Choroid plexus epithelial cell (primary cell): ENCODE data around the gene AP3S1.

Experiments used
- DNase-seq: peaks from one replicate; pipeline ENCODE4 v3.0.0-alpha.2; 2010; ENCODE audit warnings: low read depth
- H3K4me3 ChIP-seq: 2 replicates; pipeline ENCODE4 v1.5.1; 2011; ENCODE audit warnings: low read depth, mild to moderate bottlenecking, control low read depth, low read length, moderate library complexity
- TF ChIP-seq, protein P1 (sequence below): conservative IDR thresholded peaks from 2 replicates; pipeline ENCODE4 v1.5.1; 2011; ENCODE audit warnings: low read depth, mild to moderate bottlenecking, control low read depth, inconsistent platforms, low read length, moderate library complexity

The AP3S1 gene

DNA sequence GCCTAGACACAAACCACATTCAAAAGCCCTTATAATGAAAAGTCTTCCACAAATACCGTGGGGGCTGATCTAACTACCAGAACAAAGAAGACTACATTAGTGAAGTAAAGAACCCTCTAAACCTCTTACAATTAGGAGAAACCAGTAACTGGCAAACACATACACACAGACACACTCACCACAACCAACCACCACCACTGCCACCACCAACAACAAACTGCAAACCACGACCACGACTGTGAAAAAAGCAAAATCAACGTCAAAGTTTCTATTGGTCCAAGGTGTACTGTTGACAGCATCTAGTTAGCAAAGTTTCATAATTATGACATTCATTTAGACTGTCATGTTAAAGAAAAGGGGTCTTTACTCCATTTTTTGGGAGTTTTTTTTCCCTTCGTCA lies 28.0 kb upstream of the AP3S1 start:
- no peak overlapping the region for H3K4me3 ChIP-seq
- no peak for DNase-seq
- TF ChIP-seq, protein P1, sequence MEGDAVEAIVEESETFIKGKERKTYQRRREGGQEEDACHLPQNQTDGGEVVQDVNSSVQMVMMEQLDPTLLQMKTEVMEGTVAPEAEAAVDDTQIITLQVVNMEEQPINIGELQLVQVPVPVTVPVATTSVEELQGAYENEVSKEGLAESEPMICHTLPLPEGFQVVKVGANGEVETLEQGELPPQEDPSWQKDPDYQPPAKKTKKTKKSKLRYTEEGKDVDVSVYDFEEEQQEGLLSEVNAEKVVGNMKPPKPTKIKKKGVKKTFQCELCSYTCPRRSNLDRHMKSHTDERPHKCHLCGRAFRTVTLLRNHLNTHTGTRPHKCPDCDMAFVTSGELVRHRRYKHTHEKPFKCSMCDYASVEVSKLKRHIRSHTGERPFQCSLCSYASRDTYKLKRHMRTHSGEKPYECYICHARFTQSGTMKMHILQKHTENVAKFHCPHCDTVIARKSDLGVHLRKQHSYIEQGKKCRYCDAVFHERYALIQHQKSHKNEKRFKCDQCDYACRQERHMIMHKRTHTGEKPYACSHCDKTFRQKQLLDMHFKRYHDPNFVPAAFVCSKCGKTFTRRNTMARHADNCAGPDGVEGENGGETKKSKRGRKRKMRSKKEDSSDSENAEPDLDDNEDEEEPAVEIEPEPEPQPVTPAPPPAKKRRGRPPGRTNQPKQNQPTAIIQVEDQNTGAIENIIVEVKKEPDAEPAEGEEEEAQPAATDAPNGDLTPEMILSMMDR: no peak

DNA sequence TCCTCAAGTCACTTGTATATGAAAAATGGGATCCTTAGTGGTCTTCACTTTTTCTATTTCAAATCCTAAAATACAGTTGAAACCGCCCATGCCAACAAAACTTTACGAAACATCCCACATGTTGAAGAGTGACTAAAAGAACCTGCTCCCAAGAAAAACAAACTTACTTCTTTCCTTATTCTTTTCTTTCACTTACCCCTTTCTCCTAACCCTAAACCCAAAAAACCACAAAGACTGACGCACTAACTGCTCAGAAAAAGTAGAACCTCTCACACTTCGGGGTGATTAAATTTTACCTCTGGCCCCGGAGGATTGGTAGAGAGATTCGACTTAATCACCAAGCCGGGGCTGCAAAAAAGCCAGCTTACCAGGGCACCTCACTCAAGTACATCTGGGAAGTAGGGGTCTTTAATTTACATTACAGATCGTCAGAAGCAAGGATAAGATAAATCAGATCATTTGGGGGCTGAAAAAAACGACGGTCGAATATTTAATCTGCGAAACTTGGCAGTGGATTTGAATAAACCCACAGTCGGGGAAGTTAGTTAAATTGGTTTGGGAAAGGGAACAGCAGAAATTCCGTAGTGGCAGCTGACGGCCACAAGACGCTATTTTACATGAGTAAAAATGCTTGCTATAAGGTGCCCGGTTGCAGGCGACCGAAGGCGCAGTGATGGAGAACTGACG lies 26.6 kb upstream of the AP3S1 start:
- H3K4me3 ChIP-seq: peak overlapping the region; percentile 69
- DNase-seq: no peak
- TF ChIP-seq, protein P1: no peak

DNA sequence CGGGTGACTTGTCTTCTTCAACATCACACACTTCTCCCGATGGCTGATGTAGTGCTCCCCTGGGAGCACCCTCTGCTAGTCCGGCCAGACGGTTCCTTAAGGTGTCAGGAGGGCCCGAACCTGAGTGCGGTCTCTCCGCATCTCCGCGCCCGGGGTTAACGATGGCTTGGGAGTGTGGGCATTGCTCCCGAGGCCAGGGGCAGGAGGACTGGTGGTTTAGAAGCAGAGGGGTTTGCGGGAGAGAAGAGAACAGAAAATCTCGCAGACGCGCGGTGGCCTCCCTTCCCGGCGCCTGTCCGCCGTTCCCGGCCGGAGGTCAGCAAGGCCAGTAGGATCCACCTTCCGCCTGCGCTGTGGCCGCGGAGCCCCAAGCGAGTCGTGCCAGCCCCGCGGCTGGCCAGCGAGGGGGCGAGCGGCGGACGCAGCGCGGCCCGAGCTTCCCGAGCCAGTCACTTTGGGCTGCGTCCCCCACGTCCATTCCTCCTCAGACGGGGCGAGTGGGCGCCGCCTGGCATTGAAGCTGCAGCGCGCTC lies 26.0 kb upstream of the AP3S1 start:
- no peak for DNase-seq
- peak overlapping the region; percentile 69 for H3K4me3 ChIP-seq
- TF ChIP-seq, protein P1: no peak

DNA sequence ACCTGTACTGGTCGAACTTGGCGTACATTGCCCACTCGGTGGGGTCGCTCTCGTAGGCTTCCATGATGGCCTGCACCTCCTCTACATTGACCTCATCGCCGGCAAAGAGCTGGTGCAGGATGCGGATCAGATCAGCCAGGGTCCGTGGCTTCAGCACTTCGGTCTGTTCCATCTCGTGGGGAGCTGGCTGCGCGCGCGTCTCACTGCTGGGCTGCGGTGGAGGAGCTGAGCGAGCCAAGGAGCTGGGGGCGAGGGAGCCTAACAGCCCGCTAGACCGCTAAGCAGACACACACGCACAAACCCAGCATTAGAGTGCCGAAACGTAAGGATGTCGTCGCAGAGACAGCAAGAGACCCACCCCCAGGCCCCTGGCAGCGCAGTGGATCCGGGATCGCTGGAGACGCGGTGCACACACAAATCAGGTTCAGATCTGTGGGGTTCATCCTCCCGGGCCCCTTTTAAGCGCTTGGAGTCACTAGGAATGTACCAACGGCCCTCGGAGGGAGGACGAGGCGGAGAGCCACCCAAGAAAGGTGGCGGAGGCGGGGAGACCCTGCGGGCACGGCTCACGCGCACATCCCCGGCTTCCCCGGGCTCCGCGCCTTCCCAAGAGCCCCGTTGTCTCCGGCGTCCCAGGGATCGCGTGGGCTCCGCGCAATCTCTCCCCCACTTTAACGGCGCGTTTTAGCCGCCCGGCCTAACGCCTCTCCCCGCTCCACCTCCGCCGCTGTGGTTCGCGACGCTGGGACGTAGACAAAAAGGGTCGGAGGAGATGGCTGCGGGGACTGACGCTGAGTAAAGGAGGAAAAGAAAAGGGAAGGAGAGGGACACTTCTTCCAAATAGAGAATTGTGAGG lies 25.3 kb upstream of the AP3S1 start, which contains the start of gene CDO1:
Gene CDO1, minus strand, starts transcription at position 434 of the 856 bp plus-strand sequence. Its CDS starts 262 bp downstream, at position 172.
- DNase-seq: peak; percentile 72
- TF ChIP-seq, protein P1: no peak
- peak within 1 kb of the TSS; percentile 69 for H3K4me3 ChIP-seq

DNA sequence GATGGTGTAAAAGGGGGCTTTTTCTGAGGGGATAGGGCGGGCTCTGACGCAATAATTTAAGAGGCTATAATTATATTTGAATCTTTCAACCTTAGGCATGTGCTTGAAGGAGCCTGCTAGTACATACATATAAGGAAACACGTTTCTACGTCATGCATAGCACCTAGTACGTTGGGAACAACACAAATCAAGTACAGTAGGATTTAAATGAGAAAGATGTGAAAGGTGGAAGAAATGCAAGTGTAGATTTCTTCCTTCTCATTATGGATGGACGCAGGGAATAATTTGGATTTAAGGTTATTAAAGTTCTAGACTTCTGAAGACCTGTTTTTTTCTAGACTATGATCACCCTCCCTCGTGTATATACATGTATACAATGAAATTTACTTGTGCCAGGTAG lies 24.3 kb upstream of the AP3S1 start:
- TF ChIP-seq, protein P1: no peak
- no peak overlapping the region for H3K4me3 ChIP-seq
- no peak for DNase-seq

DNA sequence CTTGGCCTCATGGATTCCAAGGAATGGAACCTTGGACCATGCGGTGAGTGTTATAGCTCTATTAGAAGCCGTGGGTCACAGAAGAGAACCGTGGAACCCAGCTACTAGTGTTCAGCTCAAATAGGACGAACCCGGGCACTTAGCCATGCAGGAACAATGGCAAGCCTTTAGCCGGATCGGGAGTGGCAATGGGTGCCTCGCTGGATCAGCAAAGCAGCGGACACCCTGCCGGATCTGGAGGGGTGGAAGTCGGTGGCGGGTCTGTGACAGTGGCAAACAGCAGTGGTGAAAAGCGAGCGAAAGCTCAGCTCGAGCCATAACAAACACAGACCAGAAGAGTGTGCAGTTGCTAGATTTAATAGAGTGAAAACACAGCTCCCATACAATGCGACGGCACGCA lies 22.9 kb upstream of the AP3S1 start:
- no peak for DNase-seq
- no peak overlapping the region for H3K4me3 ChIP-seq
- TF ChIP-seq, protein P1: no peak
